Spleen (tissue), 7 donors: ENCODE measurements around the gene RASSF3.

ENCODE experiments used
- POLR2A ChIP-seq, 3 donors: fragments of 450-650 bp; IDR thresholded peaks; one replicate each; pipeline ENCODE4 v1.5.1; 2017; ENCODE audit warnings: antibody characterized with exemption in 3 of 3, mild to moderate bottlenecking in 1 of 3
- TF ChIP-seq, protein P1 (sequence below), 11 experiments: fragments of 200-600 bp in 7 of 11; fragments of 450-650 bp in 4 of 11; sonication (generic) in 4 of 11; IDR thresholded peaks in 8 of 11; conservative IDR thresholded peaks in 3 of 11; 1 replicate in 7 of 11; 2 replicates in 4 of 11; pipeline versions ENCODE4 v1.4.0 to v1.8.0; 2016 to 2021; ENCODE audit warnings: antibody characterized with exemption in 11 of 11, inconsistent platforms in 4 of 11, mild to moderate bottlenecking in 1 of 11
- donor health status: DM: no; HTN: no; CAD: no; lungs with moderate emphysema.
- donor health status: DM: no; HTN: no; CAD: no.
- donor health status: DM: no; HTN: no; CAD: no.

DNA sequence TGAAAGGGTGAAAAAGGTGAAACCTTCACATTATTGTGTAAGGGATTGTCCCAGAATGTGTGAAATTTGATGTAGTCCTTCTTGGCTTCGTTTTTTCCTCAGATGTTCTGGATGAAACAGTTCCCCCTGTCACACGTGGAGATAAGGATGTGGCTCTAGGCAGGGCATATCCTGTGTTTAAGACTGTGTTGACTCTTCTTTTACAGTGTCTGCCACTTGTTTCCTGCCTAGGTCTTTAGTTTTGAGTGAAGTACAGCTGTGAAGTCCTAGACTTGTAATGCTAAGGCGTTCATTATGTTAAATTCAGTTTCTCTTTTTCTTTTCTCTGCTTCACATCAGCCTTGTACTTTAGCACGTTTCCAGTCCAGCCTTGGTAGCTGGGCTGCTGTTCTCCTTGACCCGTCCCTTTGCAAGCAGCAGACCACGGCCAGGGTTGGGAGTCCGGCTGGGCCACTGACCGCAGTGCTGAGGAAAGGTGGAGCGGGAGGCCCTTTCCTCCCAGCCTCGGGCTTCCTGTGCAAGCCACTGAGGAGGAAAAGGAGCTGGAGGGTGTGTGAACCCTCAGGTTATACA is 59.1 kb downstream of the RASSF3 start:
- TF ChIP-seq, protein P1, sequence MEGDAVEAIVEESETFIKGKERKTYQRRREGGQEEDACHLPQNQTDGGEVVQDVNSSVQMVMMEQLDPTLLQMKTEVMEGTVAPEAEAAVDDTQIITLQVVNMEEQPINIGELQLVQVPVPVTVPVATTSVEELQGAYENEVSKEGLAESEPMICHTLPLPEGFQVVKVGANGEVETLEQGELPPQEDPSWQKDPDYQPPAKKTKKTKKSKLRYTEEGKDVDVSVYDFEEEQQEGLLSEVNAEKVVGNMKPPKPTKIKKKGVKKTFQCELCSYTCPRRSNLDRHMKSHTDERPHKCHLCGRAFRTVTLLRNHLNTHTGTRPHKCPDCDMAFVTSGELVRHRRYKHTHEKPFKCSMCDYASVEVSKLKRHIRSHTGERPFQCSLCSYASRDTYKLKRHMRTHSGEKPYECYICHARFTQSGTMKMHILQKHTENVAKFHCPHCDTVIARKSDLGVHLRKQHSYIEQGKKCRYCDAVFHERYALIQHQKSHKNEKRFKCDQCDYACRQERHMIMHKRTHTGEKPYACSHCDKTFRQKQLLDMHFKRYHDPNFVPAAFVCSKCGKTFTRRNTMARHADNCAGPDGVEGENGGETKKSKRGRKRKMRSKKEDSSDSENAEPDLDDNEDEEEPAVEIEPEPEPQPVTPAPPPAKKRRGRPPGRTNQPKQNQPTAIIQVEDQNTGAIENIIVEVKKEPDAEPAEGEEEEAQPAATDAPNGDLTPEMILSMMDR (IDR thresholded peaks at IDR 0.05 in 8 of 11, conservative IDR thresholded peaks at IDR 0.05 in 3 of 11), result no peak
- TF ChIP-seq POLR2A (IDR thresholded peaks at IDR 0.05), result no peak
